PC-3 (cell line): ENCODE results near the gene SSU72. TPM values are rescaled to one million over a fixed set of nuclear protein-coding genes. Genes with fewer than 3 reads are reported as not detected.

Experiments
- ATAC-seq: fragments of 200-7000 bp; cut with Tn5 transposase; 2 replicates; pipeline ENCODE4 v1.9.1; 2020; ENCODE audit warnings: mild to moderate bottlenecking, moderate library complexity
- BruUV-seq: library from RNA; stranded (reverse); fragments of 400-500 nt; replicated peaks from 2 replicates; lab custom pipeline; 2021; lab: Mats Ljungman, UMichigan
- CTCF ChIA-PET: fragments of 300-600 bp; sonication (Branson Sonifier 250); formaldehyde crosslinking; loops from one replicate; lab custom pipeline; 2022; ENCODE audit warnings: antibody characterized with exemption; lab: Charles Lee
- POLR2A ChIA-PET: fragments of 300-600 bp; sonication (Branson Sonifier 250); formaldehyde crosslinking; loops from one replicate; lab custom pipeline; 2022; ENCODE audit warnings: antibody characterized with exemption; ENCODE audit not compliant: unreplicated experiment; lab: Charles Lee
- DNase-seq: peaks from one replicate; pipeline ENCODE4 v3.0.0-alpha.2; 2015
- H2AFZ ChIP-seq: fragments of 300-600 bp; sonication (generic); 2 replicates; pipeline ENCODE4 v1.6.0; 2016; ENCODE audit warnings: antibody characterized with exemption, low read length
- H3F3A ChIP-seq: fragments of 300-600 bp; sonication (generic); one replicate; pipeline ENCODE4 v1.6.0; 2017; ENCODE audit warnings: antibody characterized with exemption, low read length, control low read depth, mild to moderate bottlenecking; ENCODE audit not compliant: unreplicated experiment
- H3K27ac ChIP-seq: fragments of 300-600 bp; sonication (generic); 2 replicates; pipeline ENCODE4 v1.5.1; 2016; ENCODE audit warnings: mild to moderate bottlenecking, low read length
- H3K27me3 ChIP-seq: fragments of 300-600 bp; sonication (generic); 2 replicates; pipeline ENCODE4 v1.6.1; 2016; ENCODE audit warnings: low read length, mixed read lengths
- H3K36me3 ChIP-seq: fragments of 300-600 bp; sonication (generic); 2 replicates; pipeline ENCODE4 v1.6.1; 2016; ENCODE audit warnings: low read depth, mixed run types, low read length, mixed read lengths
- H3K4me1 ChIP-seq: fragments of 300-600 bp; sonication (generic); 2 replicates; pipeline ENCODE4 v1.5.1; 2016; ENCODE audit warnings: low read length; ENCODE audit not compliant: insufficient read depth
- H3K4me2 ChIP-seq: fragments of 300-600 bp; sonication (generic); 2 replicates; pipeline ENCODE4 v1.6.0; 2016; ENCODE audit warnings: low read length
- H3K4me3 ChIP-seq: fragments of 300-600 bp; sonication (generic); 2 replicates; pipeline ENCODE4 v1.5.1; 2016; ENCODE audit warnings: mild to moderate bottlenecking, low read length, mixed read lengths
- H3K79me2 ChIP-seq: fragments of 300-600 bp; sonication (generic); 2 replicates; pipeline ENCODE4 v1.6.1; 2017; ENCODE audit warnings: low read length, mixed read lengths
- H3K9ac ChIP-seq: fragments of 300-600 bp; sonication (generic); 2 replicates; pipeline ENCODE4 v1.6.0; 2016; ENCODE audit warnings: mild to moderate bottlenecking, low read length
- H3K9me2 ChIP-seq: fragments of 300-600 bp; sonication (generic); replicated peaks from 2 replicates; pipeline ENCODE4 v1.6.1; 2016; ENCODE audit warnings: mixed run types, low read length, mixed read lengths
- H3K9me3 ChIP-seq: fragments of 300-600 bp; sonication (generic); 2 replicates; pipeline ENCODE4 v1.6.1; 2016; ENCODE audit warnings: low read length, mixed read lengths
- H4K20me1 ChIP-seq: fragments of 300-600 bp; sonication (generic); 2 replicates; pipeline ENCODE4 v1.6.1; 2016; ENCODE audit warnings: low read length, mixed read lengths
- CTCF ChIP-seq: fragments of 300-600 bp; sonication (generic); conservative IDR thresholded peaks from 2 replicates; pipeline ENCODE4 v1.5.1; 2017; ENCODE audit warnings: antibody characterized with exemption, low read depth, mild to moderate bottlenecking, low read length
- EZH2 ChIP-seq: fragments of 300-600 bp; sonication (generic); IDR thresholded peaks from one replicate; pipeline ENCODE4 v1.6.1; 2017; ENCODE audit warnings: antibody characterized with exemption, mild to moderate bottlenecking, low read length; ENCODE audit not compliant: unreplicated experiment
- EZH2phosphoT487 ChIP-seq: fragments of 300-600 bp; sonication (generic); IDR thresholded peaks from 2 replicates; pipeline ENCODE4 v1.6.1; 2018; ENCODE audit warnings: mild to moderate bottlenecking, antibody characterized with exemption, low read length, borderline replicate concordance
- intact Hi-C: fragments of 100-400 bp; cut with micrococcal nuclease; formaldehyde crosslinking; loops from 2 replicates; pipeline ENCODE4 v1.9.0; 2023
- total RNA-seq: library from RNA; depleted of rRNA; stranded (reverse); fragments of >200 nt; gene quantifications from 2 replicates; pipeline ENCODE4 v1.2.3, GENCODE V29; 2014

Gene SSU72
- total RNA-seq, 1 experiment from 2014 or later, result 283 TPM

- Histone ChIP-seq H3K9ac (no peak overlapping the region), H3K27me3 (no peaks in the 10 kb centered on the region), H3K27ac (no peak overlapping the region), H3K4me1 (no peaks in the 10 kb centered on the region), H3K36me3 (peaks cover 29% of the 10 kb centered on the region; the same call in 1 of the 2 replicates), H4K20me1 (no peaks in the 10 kb centered on the region), H3F3A (no peaks in the 10 kb centered on the region), H3K4me3 (no peak overlapping the region), H3K9me3 (no peaks in the 10 kb centered on the region), H3K4me2 (no peak overlapping the region), H3K79me2 (peaks cover 2% of the 10 kb centered on the region; the same call in 1 of the 2 replicates), H3K9me2 (no peaks in the 10 kb centered on the region), H2AFZ (no peak overlapping the region)
- intact Hi-C loops, result no loop called here
- ATAC-seq (no peak), DNase-seq (no peak)
- CTCF ChIA-PET, result no interaction called here
- POLR2A ChIA-PET, result no interaction called here
- TF ChIP-seq EZH2 (no peak), EZH2phosphoT487 (no peak), CTCF (no peak)
- BruUV-seq, result no TSS peak
Observed at GRCh38 chr1:1543706-1544099, 31.0 kb downstream of the SSU72 start.

- Histone ChIP-seq H3K9me2 (no peaks in the 10 kb centered on the region), H3K36me3 (peaks cover 27% of the 10 kb centered on the region; the same call in 1 of the 2 replicates), H3K9me3 (no peaks in the 10 kb centered on the region), H4K20me1 (no peaks in the 10 kb centered on the region), H3K27ac (no peak overlapping the region), H3K4me2 (no peak overlapping the region), H3K27me3 (no peaks in the 10 kb centered on the region), H3F3A (no peaks in the 10 kb centered on the region), H3K4me3 (no peak overlapping the region), H3K4me1 (no peaks in the 10 kb centered on the region), H3K79me2 (no peaks in the 10 kb centered on the region), H3K9ac (no peak overlapping the region), H2AFZ (no peak overlapping the region)
- ChIA-PET CTCF (no interaction called here), POLR2A (no interaction called here)
- BruUV-seq, result no TSS peak
- TF ChIP-seq CTCF (no peak), EZH2 (no peak), EZH2phosphoT487 (no peak)
- DNase-seq (no peak), ATAC-seq (no peak)
- intact Hi-C loops, result no loop called here
Observed at GRCh38 chr1:1542766-1543705, 31.6 kb downstream of the SSU72 start.
